Measurements from ENCODE around the gene BLOC1S4. TPM values are rescaled to one million over a fixed set of nuclear protein-coding genes. Genes with fewer than 3 reads are reported as not detected.
"Not testable (repeated sequence)": the region's sequence is repeated elsewhere in the genome, so short reads cannot be mapped to it uniquely, and the experiment has no call there.

The BLOC1S4 gene, protein sequence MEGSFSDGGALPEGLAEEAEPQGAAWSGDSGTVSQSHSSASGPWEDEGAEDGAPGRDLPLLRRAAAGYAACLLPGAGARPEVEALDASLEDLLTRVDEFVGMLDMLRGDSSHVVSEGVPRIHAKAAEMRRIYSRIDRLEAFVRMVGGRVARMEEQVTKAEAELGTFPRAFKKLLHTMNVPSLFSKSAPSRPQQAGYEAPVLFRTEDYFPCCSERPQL
- polyA plus RNA-seq (2011; rRNA removed), result 10.4 and 12.6 TPM in 2 replicates
- 4.6 and 5.0 TPM in 2 replicates for polyA minus RNA-seq (2011; rRNA and poly(A)+ RNA removed)

DNA sequence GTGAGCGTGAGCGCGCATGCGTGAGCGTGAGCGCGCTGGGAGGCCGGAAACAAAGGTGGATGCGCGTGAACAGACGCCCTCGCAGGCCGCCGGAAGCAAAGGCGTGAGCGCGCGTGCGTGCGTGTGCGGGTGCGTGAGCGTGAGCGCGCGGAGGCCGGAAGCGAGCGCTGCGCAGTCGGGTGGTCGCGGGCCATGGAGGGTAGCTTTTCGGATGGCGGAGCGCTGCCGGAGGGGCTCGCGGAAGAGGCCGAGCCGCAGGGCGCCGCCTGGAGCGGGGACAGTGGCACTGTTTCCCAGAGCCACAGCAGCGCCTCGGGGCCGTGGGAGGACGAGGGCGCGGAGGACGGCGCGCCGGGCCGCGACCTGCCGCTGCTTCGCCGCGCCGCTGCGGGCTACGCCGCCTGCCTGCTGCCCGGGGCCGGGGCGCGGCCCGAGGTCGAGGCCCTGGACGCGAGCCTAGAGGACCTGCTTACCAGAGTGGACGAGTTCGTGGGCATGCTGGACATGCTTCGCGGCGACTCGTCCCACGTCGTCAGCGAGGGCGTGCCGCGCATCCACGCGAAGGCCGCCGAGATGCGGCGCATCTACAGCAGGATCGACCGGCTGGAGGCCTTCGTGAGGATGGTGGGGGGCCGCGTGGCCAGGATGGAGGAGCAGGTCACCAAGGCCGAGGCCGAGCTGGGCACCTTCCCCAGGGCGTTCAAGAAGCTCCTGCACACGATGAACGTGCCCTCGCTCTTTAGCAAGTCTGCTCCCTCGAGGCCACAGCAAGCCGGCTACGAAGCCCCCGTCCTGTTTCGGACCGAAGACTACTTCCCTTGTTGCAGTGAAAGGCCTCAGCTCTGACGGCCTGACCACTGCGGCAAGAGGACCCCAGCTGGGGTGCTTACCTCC lies at the start of gene BLOC1S4:
BLOC1S4 (plus strand) TSS at position 157 of the 894 bp plus-strand sequence; CDS start at position 193, 36 bp downstream.
- CTCF ChIA-PET, result interaction anchor here (1.0 to 5.9 kb wide), 7 partner anchors 22 to 365 kb away, joined by 3 to 110 read pairs (median 3); partner anchors contain the start of gene S100P
- TF ChIP-seq, protein P1, sequence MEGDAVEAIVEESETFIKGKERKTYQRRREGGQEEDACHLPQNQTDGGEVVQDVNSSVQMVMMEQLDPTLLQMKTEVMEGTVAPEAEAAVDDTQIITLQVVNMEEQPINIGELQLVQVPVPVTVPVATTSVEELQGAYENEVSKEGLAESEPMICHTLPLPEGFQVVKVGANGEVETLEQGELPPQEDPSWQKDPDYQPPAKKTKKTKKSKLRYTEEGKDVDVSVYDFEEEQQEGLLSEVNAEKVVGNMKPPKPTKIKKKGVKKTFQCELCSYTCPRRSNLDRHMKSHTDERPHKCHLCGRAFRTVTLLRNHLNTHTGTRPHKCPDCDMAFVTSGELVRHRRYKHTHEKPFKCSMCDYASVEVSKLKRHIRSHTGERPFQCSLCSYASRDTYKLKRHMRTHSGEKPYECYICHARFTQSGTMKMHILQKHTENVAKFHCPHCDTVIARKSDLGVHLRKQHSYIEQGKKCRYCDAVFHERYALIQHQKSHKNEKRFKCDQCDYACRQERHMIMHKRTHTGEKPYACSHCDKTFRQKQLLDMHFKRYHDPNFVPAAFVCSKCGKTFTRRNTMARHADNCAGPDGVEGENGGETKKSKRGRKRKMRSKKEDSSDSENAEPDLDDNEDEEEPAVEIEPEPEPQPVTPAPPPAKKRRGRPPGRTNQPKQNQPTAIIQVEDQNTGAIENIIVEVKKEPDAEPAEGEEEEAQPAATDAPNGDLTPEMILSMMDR (IDR thresholded peaks at IDR 0.05; ENCODE audit: insufficient read depth, low read depth, low read length), result peak; percentile 9; the same call in 1 of the 2 replicates

DNA sequence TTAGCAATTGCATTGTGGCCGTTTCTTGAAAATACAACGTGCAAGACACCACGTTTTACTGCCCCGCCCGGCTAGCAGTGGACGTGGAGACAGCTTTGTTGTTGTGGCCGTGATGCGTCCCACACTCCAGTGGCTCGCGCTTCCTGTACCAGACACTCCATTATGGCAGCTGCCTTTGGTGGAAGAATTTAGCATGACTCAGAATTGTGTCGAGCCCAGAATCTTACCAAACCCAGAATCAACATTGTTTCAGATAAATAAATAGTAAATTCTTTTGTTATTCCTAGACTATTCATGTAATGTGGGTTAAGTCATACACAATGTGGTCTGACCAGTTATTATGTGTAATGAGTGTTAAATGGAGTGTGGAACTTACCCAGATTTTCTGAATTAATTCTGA lies 47.6 kb upstream of the BLOC1S4 start:
- peaks cover 9% of the 10 kb centered on the region for H3K27me3 ChIP-seq (ENCODE audit: control insufficient read depth, insufficient read depth, low read length)
- ChIA-PET POLR2A (interaction anchor here (0.7 kb wide), 1 partner anchor 42 kb away, joined by 9 read pairs; no protein-coding TSS in a partner anchor), CTCF (interaction anchor here (1.6 kb wide), 1 partner anchor 11 kb away, joined by 6 read pairs; no protein-coding TSS in a partner anchor)
- no peak for DNase-seq (ENCODE audit: low read depth)
- TF ChIP-seq, protein P1 (IDR thresholded peaks at IDR 0.05; ENCODE audit: insufficient read depth, low read depth, low read length), result no peak
- H3K36me3 ChIP-seq (ENCODE audit: control insufficient read depth, insufficient read depth, low read length), result no peaks in the 10 kb centered on the region; the same call in 1 of the 2 replicates
- H3K4me3 ChIP-seq (ENCODE audit: low read depth, low read length), result no peak overlapping the region

More for the DNA sequence above, at the start of gene BLOC1S4:
- H3K27me3 ChIP-seq (ENCODE audit: control insufficient read depth, insufficient read depth, low read length), result no peaks in the 10 kb centered on the region
- POLR2A ChIA-PET, result interaction anchor here (0.6 to 0.7 kb wide), 5 partner anchors 42 to 471 kb away, joined by 3 to 8 read pairs (median 3); no protein-coding TSS in a partner anchor
- H3K4me3 ChIP-seq (ENCODE audit: low read depth, low read length), result peak within 1 kb of the TSS; percentile 92
- peak; percentile 43 for DNase-seq (ENCODE audit: low read depth)
- H3K36me3 ChIP-seq (ENCODE audit: control insufficient read depth, insufficient read depth, low read length), result no peaks in the 10 kb centered on the region; the same call in none of the 2 replicates

DNA sequence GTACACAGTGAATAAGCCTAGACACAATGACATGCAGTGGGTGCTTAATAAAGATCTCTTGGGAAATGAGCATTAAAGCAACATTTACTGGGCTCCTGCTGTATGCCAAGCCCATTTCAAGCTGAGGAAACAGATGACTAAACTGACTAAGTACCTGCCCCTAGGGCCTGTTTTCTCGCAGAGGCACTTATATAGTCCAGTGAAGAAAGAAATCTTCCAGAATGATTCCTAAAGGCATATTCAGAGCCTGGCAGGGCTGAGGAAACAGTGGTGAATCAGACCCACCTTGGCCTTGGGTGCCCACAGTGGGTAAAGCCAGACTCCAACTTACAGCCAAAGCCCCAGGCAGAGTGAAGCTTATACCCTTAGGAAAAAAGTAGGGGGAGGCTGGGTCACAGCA lies 44.3 kb upstream of the BLOC1S4 start:
- DNase-seq (ENCODE audit: low read depth), result no peak
- ChIA-PET CTCF (interaction anchor here (1.0 to 2.4 kb wide), 2 partner anchors 9 kb away, joined by 3 to 7 read pairs; no protein-coding TSS in a partner anchor), POLR2A (no interaction called here)
- Histone ChIP-seq H3K36me3 (ENCODE audit: control insufficient read depth, insufficient read depth, low read length) (peaks cover 1% of the 10 kb centered on the region; the same call in 1 of the 2 replicates), H3K4me3 (ENCODE audit: low read depth, low read length) (no peak overlapping the region), H3K27me3 (ENCODE audit: control insufficient read depth, insufficient read depth, low read length) (no peaks in the 10 kb centered on the region)
- TF ChIP-seq, protein P1 (IDR thresholded peaks at IDR 0.05; ENCODE audit: insufficient read depth, low read depth, low read length), result no peak

DNA sequence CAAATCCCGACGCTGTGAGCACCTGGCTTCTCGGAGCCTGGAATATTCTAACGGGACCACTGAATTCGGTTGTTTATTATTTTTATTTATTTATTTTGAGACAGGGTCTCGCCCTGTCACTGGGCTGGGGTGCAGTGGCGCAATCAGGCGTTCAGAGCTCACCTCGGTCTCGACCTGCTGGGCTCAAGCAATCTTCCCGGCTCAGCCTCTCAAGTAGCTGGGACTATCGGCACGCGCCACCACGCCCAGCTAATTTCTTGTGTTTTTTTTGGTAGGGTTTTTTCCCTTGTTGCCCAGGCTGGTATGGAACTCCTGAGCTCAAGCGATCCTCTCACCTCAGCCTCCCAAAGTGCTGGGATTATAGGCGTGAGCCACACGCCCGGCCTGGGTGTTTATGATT lies 43.8 kb upstream of the BLOC1S4 start:
- CTCF ChIA-PET, result interaction anchor here (2.4 kb wide), 1 partner anchor 10 kb away, joined by 7 read pairs; no protein-coding TSS in a partner anchor
- Histone ChIP-seq H3K27me3 (ENCODE audit: control insufficient read depth, insufficient read depth, low read length) (no peaks in the 10 kb centered on the region), H3K4me3 (ENCODE audit: low read depth, low read length) (no peak overlapping the region), H3K36me3 (ENCODE audit: control insufficient read depth, insufficient read depth, low read length) (peaks cover 2% of the 10 kb centered on the region; the same call in 1 of the 2 replicates)
- no peak for DNase-seq (ENCODE audit: low read depth)
- POLR2A ChIA-PET, result no interaction called here
- TF ChIP-seq, protein P1 (IDR thresholded peaks at IDR 0.05; ENCODE audit: insufficient read depth, low read depth, low read length), result no peak

DNA sequence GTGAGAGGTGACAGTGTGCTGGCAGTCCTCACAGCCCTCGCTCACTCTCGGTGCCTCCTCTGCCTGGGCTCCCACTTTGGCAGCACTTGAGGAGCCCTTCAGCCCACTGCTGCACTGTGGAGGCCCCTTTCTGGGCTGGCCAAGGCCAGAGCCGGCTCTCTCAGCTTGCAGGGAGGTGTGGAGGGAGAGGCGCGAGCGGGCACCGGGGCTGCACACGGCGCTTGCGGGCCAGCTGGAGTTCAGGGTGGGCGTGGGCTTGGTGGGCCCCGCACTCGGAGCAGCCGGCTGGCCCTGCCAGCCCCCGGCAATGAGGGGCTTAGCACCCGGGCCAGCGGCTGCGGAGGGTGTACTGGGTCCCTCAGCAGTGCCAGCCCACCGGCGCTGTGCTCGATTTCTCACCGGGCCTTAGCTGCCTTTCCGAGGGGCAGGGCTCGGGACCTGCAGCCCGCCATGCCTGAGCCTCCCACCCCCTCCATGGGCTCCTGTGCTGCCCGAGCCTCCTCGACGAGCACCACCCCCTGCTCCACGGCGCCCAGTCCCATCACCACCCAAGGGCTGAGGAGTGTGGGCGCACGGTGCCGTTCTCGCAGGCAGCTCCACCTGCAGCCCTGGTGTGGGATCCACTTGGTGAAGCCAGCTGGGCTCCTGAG lies 43.3 kb upstream of the BLOC1S4 start:
- not testable (repeated sequence) for H3K36me3 ChIP-seq (ENCODE audit: control insufficient read depth, insufficient read depth, low read length); H3K4me3 ChIP-seq (ENCODE audit: low read depth, low read length); H3K27me3 ChIP-seq (ENCODE audit: control insufficient read depth, insufficient read depth, low read length); DNase-seq (ENCODE audit: low read depth)
- POLR2A ChIA-PET, result interaction anchor here (0.6 kb wide), 1 partner anchor 1159 kb away, joined by 11 read pairs; no protein-coding TSS in a partner anchor
- CTCF ChIA-PET, result interaction anchor here (1.2 to 2.4 kb wide), 2 partner anchors 10 to 36 kb away, joined by 4 to 7 read pairs; no protein-coding TSS in a partner anchor

DNA sequence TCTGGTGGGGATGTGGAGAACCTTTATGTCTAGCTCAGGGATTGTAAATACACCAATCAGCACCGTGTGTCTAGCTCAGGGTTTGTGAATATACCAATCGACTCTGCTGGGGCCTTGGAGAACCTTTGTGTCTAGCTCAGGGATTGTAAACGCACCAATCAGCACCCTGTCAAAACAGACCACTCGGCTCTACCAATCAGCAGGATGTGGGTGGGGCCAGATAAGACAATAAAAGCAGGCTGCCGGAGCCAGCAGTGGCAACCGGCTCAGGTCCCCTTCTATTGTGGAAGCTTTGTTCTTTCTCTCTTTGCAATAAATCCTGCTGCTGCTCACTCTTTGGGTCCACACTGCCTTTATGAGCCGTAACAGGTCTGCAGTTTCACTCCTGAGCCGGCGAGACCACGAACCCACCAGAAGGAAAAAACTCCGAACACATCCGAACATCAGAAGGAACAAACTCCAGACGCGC lies 42.7 kb upstream of the BLOC1S4 start:
- ChIA-PET POLR2A (interaction anchor here (0.6 kb wide), 1 partner anchor 1159 kb away, joined by 11 read pairs; no protein-coding TSS in a partner anchor), CTCF (interaction anchor here (1.0 to 2.4 kb wide), 4 partner anchors 10 to 47 kb away, joined by 3 to 7 read pairs (median 5); no protein-coding TSS in a partner anchor)
- H3K36me3 ChIP-seq (ENCODE audit: control insufficient read depth, insufficient read depth, low read length); H3K27me3 ChIP-seq (ENCODE audit: control insufficient read depth, insufficient read depth, low read length); DNase-seq (ENCODE audit: low read depth): not testable (repeated sequence)
- peak overlapping the region; percentile 63 for H3K4me3 ChIP-seq (ENCODE audit: low read depth, low read length)
